Prostate gland (tissue), 2 donors: ENCODE results near the gene SPI1. TPM values are rescaled to one million over a fixed set of nuclear protein-coding genes. Genes with fewer than 3 reads are reported as not detected.

Experiments used
- DNase-seq: peaks from one replicate; pipeline ENCODE4 v3.0.0-alpha.2; 2019; ENCODE audit warnings: low spot score
- H3K27ac ChIP-seq, 2 donors: fragments of 200-600 bp; sonication (generic); 2 replicates each; pipeline ENCODE4 v1.5.1; 2017 to 2019
- H3K27me3 ChIP-seq: fragments of 200-600 bp; sonication (generic); replicated peaks from 2 replicates; pipeline ENCODE4 v1.5.1; 2019; ENCODE audit not compliant: insufficient read depth
- H3K36me3 ChIP-seq, 2 donors: fragments of 200-600 bp; sonication (generic); 1 replicate in 1 of 2; 2 replicates in 1 of 2; pipeline versions ENCODE4 v1.5.1 to v1.8.1; 2017 to 2019
- H3K4me1 ChIP-seq: fragments of 200-600 bp; sonication (generic); replicated peaks from 2 replicates; pipeline ENCODE4 v1.5.1; 2019
- H3K4me3 ChIP-seq, 2 donors: fragments of 200-600 bp; sonication (generic); 2 replicates each; pipeline ENCODE4 v1.5.1; 2017 to 2019
- H3K9me3 ChIP-seq: fragments of 200-600 bp; sonication (generic); 2 replicates; pipeline ENCODE4 v1.5.1; 2017
- CTCF ChIP-seq, 4 experiments: fragments of 200-600 bp in 2 of 4; fragments of 450-650 bp in 2 of 4; sonication (generic) in 2 of 4; IDR thresholded peaks; 1 replicate in 3 of 4; 2 replicates in 1 of 4; pipeline ENCODE4 v1.5.1; 2016 to 2019; ENCODE audit warnings: antibody characterized with exemption in 4 of 4, mild to moderate bottlenecking in 2 of 4, moderate library complexity in 2 of 4
- POLR2A ChIP-seq: fragments of 450-650 bp; IDR thresholded peaks from one replicate; pipeline ENCODE4 v1.6.1; 2016; ENCODE audit warnings: antibody characterized with exemption, mild to moderate bottlenecking
- POLR2AphosphoS5 ChIP-seq: sonication (generic); formaldehyde crosslinking; IDR thresholded peaks from one replicate; pipeline ENCODE4 v1.6.1; 2017; ENCODE audit warnings: antibody characterized with exemption
- WGBS: methylation state at CpG from one replicate; pipeline ENCODE4 v1.1.5; 2018; 5-methylcytosine and 5-hydroxymethylcytosine counted together
- intact Hi-C: fragments of 100-400 bp; cut with DNase I; formaldehyde crosslinking; loops from one replicate; pipeline ENCODE4 v1.14.2; 2022
- total RNA-seq, 2 donors: library from RNA; depleted of rRNA; stranded (reverse); fragments of >200 nt; gene quantifications; one replicate each; pipeline ENCODE4 v1.1.0, GENCODE V29; 2016

SPI1 gene
- total RNA-seq, 2 donors from 2014 or later = 6.8 to 13.4 TPM

DNA sequence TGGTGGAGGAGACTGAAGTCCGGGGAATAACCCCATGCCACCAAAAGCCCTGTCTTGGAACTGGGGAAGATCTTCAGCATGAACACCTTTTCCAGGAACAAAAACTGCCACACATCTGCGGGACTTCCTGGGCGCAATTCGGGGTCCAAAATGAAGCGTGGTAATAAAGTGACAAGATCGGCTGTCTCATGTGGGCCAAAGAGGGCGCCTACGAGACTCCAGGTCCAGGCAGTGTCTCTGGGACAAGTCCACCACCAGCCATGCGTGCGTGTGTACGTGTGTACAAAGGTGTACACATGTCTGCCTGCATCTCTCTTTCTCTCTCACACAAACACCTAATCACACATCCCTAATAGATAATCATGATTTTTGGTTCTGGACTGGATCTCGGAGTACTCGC is 16.9 kb downstream of the SPI1 start:
- Histone ChIP-seq H3K4me3 (no peak overlapping the region), H3K4me1 (no peaks in the 10 kb centered on the region), H3K36me3 (no peaks in the 10 kb centered on the region), H3K27ac (no peak overlapping the region), H3K27me3 (no peaks in the 10 kb centered on the region), H3K9me3 (no peaks in the 10 kb centered on the region)
- 77% methylated on average over 13 of the region's 13 CpGs for WGBS
- DNase-seq = no peak
- intact Hi-C loops = no loop called here
- no peak for TF ChIP-seq POLR2AphosphoS5
- no peak for TF ChIP-seq CTCF (IDR thresholded peaks at IDR 0.05)
- TF ChIP-seq POLR2A = no peak

DNA sequence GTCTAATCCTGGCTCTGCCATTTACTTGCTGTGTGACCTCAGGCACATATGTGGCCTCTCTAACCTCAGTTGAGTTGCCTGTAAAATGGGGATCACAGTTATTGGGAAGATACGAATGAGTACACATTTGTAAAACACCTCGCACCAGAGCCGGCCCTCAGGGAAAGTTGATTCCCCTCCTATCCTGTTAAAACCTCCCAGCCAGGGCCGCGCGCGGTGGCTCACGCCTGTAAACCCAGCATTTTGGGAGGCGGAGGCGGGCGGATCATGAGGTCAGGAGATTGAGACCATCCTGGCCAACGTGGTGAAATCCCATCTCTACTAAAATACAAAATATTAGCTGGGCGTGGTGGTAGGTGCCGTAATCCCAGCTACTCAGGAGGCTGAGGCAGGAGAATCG is 18.0 kb downstream of the SPI1 start:
- no peaks in the 10 kb centered on the region for H3K9me3 ChIP-seq
- H3K36me3 ChIP-seq = no peaks in the 10 kb centered on the region
- intact Hi-C loops = no loop called here
- TF ChIP-seq POLR2A (no peak), POLR2AphosphoS5 (no peak), CTCF (IDR thresholded peaks at IDR 0.05) (no peak)
- no peak overlapping the region for H3K4me3 ChIP-seq
- WGBS = 90% methylated on average over 15 of the region's 15 CpGs
- no peak overlapping the region for H3K27ac ChIP-seq
- H3K27me3 ChIP-seq = no peaks in the 10 kb centered on the region
- no peaks in the 10 kb centered on the region for H3K4me1 ChIP-seq
- no peak for DNase-seq

DNA sequence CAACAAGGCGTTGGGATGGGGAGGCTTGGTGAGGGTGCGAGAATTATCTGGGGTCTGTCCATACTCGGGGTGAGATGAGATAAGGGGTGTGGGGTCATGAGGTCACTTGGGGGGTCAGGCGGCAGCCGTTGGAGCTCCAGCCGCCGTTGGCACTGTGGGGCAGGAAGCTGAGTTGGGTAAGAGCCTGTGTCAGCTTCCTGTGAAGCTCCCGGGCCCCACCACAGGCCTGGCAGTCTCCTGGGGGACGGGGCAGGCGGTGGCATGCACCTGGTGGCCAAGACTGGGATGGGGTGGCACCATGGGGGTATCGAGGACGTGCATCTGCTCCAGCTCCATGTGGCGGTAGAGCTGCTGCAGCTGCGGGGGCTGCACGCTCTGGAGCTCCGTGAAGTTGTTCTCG is 18.8 kb downstream of the SPI1 start:
- no peak overlapping the region for H3K4me3 ChIP-seq
- H3K9me3 ChIP-seq = no peaks in the 10 kb centered on the region
- H3K36me3 ChIP-seq = no peaks in the 10 kb centered on the region
- no peak overlapping the region for H3K27ac ChIP-seq
- no peaks in the 10 kb centered on the region for H3K27me3 ChIP-seq
- WGBS = 74% methylated on average over 17 of the region's 17 CpGs
- no peaks in the 10 kb centered on the region for H3K4me1 ChIP-seq
- no peak for TF ChIP-seq POLR2A
- TF ChIP-seq CTCF (IDR thresholded peaks at IDR 0.05) = no peak
- TF ChIP-seq POLR2AphosphoS5 = no peak
- no peak for DNase-seq
- intact Hi-C loops = loop anchor here (5.0 to 10.0 kb wide), 2 partner anchors 102 to 475 kb away; partner anchors contain the start of gene NR1H3

DNA sequence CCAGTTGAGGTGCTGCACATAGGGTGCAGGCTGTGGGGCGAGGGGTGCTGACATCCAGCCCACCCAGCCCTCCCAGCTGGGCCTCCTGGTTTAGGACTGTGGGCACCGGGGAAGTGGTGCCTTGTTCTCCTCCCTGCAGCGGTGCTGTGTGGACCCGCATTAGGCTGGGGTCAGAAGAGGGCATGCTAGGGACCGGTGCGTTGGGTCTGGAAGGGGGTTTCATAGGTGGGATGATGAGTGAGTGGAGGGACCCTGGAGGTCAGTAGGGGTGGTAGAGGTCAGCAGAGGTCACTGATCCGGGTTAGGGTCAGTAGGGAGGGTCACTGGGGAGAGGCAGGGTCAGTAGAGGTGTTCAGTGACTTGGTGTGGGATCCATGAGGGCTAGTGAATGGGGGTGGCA is 19.2 kb downstream of the SPI1 start:
- no peak for DNase-seq
- no peak overlapping the region for H3K27ac ChIP-seq
- intact Hi-C loops = loop anchor here (5.0 to 10.0 kb wide), 2 partner anchors 102 to 474 kb away; partner anchors contain the start of gene NR1H3
- no peaks in the 10 kb centered on the region for H3K4me1 ChIP-seq
- no peaks in the 10 kb centered on the region for H3K36me3 ChIP-seq
- H3K9me3 ChIP-seq = no peaks in the 10 kb centered on the region
- WGBS = 83% methylated on average over 7 of the region's 7 CpGs
- no peak overlapping the region for H3K4me3 ChIP-seq
- TF ChIP-seq POLR2AphosphoS5 (no peak), CTCF (IDR thresholded peaks at IDR 0.05) (no peak), POLR2A (no peak)
- no peaks in the 10 kb centered on the region for H3K27me3 ChIP-seq

GRCh38 chr11:47358731-47359051 is 19.7 kb downstream of the SPI1 start:
- Histone ChIP-seq H3K4me3 (no peak overlapping the region), H3K27me3 (no peaks in the 10 kb centered on the region), H3K27ac (no peak overlapping the region), H3K36me3 (no peaks in the 10 kb centered on the region), H3K9me3 (no peaks in the 10 kb centered on the region), H3K4me1 (no peaks in the 10 kb centered on the region)
- 87% methylated on average over 14 of the region's 14 CpGs for WGBS
- DNase-seq = no peak
- no peak for TF ChIP-seq POLR2A
- TF ChIP-seq POLR2AphosphoS5 = no peak
- no peak for TF ChIP-seq CTCF (IDR thresholded peaks at IDR 0.05)
- intact Hi-C loops = loop anchor here (5.0 to 10.0 kb wide), 2 partner anchors 101 to 474 kb away; partner anchors contain the start of gene NR1H3
